Tibial nerve (tissue), 4 donors: ENCODE measurements around the gene FXYD7.
"Not testable (repeated sequence)": the region's sequence is repeated elsewhere in the genome, so short reads cannot be mapped to it uniquely, and the experiment has no call there.

ENCODE experiments used
- EP300 ChIP-seq, 2 donors: sonication (generic); formaldehyde crosslinking; IDR thresholded peaks; one replicate each; pipeline ENCODE4 v1.6.1; 2017; ENCODE audit warnings: antibody characterized with exemption in 2 of 2, mild to moderate bottlenecking in 1 of 2
- POLR2A ChIP-seq, 2 donors: fragments of 450-650 bp; IDR thresholded peaks; one replicate each; pipeline ENCODE4 v1.6.1; 2017; ENCODE audit warnings: antibody characterized with exemption in 2 of 2, mild to moderate bottlenecking in 2 of 2, moderate library complexity in 2 of 2
- TF ChIP-seq, protein P1 (sequence below), 5 experiments: fragments of 200-600 bp in 3 of 5; fragments of 450-650 bp in 2 of 5; sonication (generic) in 3 of 5; IDR thresholded peaks; one replicate each; pipeline ENCODE4 v1.5.1; 2016 to 2019; ENCODE audit warnings: antibody characterized with exemption in 5 of 5, mild to moderate bottlenecking in 3 of 5, moderate library complexity in 2 of 5

DNA sequence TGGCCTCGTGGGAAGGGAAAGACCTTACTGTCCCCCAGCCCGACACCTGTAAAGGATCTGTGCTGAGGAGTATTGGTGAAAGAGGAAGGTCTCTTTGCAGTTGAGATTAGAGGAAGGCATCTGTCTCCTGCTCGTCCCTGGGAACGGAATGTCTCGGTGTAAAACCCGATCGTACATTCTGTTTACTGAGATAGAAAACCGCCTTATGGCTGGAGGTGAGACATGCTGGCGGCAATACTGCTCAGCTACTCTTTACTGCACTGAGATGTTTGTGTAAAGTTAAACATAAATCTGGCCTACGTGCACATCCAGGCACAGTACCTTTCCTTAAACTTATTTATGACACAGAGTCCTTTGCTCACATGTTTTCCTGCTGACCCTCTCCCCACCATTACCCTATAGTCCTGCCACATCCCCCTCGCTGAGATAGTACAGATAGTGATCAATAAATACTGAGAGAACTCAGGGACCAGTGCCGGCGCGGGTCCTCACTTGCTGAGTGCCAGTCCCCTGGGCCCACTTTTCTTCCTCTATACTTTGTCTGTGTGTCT, 13.3 kb upstream of the FXYD7 start:
- TF ChIP-seq, protein P1, sequence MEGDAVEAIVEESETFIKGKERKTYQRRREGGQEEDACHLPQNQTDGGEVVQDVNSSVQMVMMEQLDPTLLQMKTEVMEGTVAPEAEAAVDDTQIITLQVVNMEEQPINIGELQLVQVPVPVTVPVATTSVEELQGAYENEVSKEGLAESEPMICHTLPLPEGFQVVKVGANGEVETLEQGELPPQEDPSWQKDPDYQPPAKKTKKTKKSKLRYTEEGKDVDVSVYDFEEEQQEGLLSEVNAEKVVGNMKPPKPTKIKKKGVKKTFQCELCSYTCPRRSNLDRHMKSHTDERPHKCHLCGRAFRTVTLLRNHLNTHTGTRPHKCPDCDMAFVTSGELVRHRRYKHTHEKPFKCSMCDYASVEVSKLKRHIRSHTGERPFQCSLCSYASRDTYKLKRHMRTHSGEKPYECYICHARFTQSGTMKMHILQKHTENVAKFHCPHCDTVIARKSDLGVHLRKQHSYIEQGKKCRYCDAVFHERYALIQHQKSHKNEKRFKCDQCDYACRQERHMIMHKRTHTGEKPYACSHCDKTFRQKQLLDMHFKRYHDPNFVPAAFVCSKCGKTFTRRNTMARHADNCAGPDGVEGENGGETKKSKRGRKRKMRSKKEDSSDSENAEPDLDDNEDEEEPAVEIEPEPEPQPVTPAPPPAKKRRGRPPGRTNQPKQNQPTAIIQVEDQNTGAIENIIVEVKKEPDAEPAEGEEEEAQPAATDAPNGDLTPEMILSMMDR (IDR thresholded peaks at IDR 0.05) = not testable (repeated sequence)
- TF ChIP-seq POLR2A, EP300 (IDR thresholded peaks at IDR 0.05): not testable (repeated sequence)
